Renal pelvis (tissue), 4 donors: Measurements from ENCODE around the gene DAZL. TPM values are rescaled to one million over a fixed set of nuclear protein-coding genes. Genes with fewer than 3 reads are reported as not detected.

Experiments
- DNase-seq: peaks from one replicate; pipeline ENCODE4 v3.0.0-alpha.2; 2013
- polyA plus RNA-seq, 3 donors: library from polyadenylated mRNA; unstranded; fragments of 120-200 nt; gene quantifications; one replicate each; pipeline ENCODE4 v1.2.1, GENCODE V29; 2013; ENCODE audit not compliant: insufficient read length in 3 of 3

Gene DAZL
- polyA plus RNA-seq, 3 donors, result not detected

DNA sequence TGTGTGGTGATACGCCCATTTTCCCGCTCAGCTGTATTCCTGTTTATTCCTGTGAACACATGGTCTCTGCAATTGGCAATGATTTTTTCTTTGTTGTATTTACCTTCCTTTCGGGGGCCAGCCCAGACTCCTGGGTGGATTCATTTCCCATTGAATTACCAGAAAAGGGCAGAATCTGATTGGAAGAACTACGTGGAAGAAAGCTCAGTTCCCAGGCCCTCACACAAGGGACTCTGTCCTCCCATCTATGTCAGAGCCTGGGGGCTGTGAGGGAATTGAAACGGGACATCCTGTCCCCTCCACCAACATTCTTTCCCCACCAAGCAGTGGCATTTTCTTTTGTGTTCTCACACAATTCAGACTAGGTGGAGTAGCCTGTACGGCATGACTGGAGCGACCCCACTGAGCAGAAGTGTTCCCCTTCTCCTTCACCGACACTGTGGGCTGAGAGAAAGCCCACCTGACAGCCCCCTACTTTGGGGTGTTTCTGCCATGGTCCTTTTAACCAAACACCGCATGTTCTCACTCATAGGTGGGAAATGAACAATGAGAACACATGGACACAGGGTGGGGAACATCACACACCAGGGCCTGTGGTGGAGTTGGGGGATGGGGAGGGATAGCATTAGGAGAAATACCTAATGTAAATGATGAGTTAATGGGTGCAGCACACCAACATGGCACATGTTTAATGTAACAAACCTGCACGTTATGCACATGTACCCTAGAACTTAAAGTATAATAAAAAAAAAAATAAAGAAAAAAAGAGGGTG, 59.6 kb downstream of the DAZL start:
- no peak for DNase-seq

DNA sequence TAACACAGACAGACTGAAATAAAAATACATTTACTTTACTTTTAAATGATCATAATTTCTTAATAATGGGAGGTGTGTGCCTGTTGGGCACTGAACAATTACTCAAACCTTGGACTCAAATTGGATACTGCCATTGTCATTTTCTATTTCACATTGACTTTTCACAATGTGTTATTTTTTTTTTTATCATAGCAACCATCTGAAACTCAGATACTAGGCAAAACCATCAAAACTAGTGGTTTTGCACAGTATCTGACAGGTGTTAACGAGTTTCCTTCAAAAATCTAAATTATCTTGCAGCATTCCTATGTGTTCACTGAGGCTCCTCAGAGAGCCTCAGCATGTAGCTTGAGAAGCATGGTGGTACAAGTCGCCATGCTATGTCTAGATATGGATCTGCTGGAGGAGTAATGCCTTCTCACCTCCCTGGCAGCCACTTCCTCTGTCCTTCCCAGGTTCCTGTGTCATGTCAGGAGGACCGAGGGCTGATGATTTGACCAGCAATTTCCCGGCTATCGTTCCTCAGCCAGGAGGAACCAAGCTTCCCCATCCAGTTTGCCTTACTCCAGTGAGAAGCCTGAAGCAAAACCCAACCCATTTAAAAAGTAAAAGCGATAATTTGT, 61.9 kb downstream of the DAZL start:
- DNase-seq, result no peak

DNA sequence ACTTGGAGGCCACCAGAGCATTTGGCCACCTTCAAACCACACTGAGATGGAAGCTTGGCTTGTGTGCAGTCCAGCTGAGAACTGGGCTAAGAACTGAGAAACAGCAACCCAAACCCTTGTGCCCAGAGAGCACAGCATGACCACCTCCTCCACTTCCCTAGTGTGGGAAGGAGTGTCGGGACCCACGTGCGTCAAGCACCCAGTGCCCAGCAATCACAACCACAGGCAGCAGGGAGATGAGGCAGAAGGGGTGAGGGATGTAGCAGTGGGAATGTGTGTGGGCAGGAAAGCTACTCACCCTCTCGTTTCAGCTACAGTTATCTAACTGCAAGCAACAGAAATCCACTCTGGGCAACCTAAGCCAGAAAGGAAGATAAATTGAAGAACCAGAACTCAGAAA, 66.7 kb downstream of the DAZL start:
- DNase-seq, result no peak

DNA sequence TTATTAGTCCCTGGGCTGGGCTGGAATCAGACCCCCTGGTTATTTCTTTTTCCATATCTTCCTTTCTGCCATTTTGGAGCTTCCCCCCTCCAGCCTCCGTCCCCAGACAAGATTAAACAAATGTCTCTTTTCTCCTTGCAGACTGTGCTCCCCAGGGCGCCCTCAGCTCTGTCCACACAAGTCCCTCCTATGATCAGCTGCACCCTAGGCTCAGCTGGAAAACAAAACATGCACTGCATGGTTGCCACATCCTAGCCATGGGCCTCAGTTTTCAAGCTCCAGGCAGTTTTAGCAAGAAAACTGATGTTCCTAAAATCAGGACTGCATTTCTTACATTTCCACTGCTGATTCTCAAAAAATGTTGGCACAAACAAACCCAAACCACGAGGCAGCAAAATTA, 68.2 kb downstream of the DAZL start:
- no peak for DNase-seq

Other genes starting within 250 kb of the DAZL start
- gene RFTN1, start 91.7 kb downstream of the DAZL start, polyA plus RNA-seq, result 10 to 100 TPM; 25.1 to 32.5 (median 31.6) TPM